ENCODE data around the gene VIPR1.

The VIPR1 gene

GRCh38 chr3:42507252-42507651 lies 4.8 kb downstream of the VIPR1 start:
- DNase-seq (ENCODE audit: low spot score in 2 of 2): no peak
- no peak for ATAC-seq (replicated peaks; ENCODE audit: extremely low read depth, poor library complexity, severe bottlenecking)
- Mint-ChIP-seq H3K4me1 (peaks cover 13% of the 10 kb centered on the region), H3K36me3 (ENCODE audit: insufficient read depth) (peaks cover 5% of the 10 kb centered on the region), H3K27ac (ENCODE audit: low read depth) (no peak overlapping the region), H3K9me3 (no peaks in the 10 kb centered on the region), H3K27me3 (peaks cover under 1% of the 10 kb centered on the region), H3K4me3 (no peak overlapping the region)

- DNase-seq (ENCODE audit: low spot score in 2 of 2) (no peak), ATAC-seq (replicated peaks; ENCODE audit: extremely low read depth, poor library complexity, severe bottlenecking) (no peak)
- Mint-ChIP-seq H3K36me3 (ENCODE audit: insufficient read depth) (peaks cover 5% of the 10 kb centered on the region), H3K4me1 (peaks cover 11% of the 10 kb centered on the region), H3K9me3 (no peaks in the 10 kb centered on the region), H3K27me3 (no peaks in the 10 kb centered on the region), H3K4me3 (no peak overlapping the region), H3K27ac (ENCODE audit: low read depth) (no peak overlapping the region)
Measured at GRCh38 chr3:42507761-42508335, 5.4 kb downstream of the VIPR1 start.

GRCh38 chr3:42508562-42508961 lies 6.1 kb downstream of the VIPR1 start:
- Mint-ChIP-seq H3K36me3 (ENCODE audit: insufficient read depth) (peaks cover 2% of the 10 kb centered on the region), H3K4me3 (no peak overlapping the region), H3K27me3 (no peaks in the 10 kb centered on the region), H3K27ac (ENCODE audit: low read depth) (peak overlapping the region; percentile 24), H3K4me1 (peaks cover 6% of the 10 kb centered on the region), H3K9me3 (no peaks in the 10 kb centered on the region)
- ATAC-seq (replicated peaks; ENCODE audit: extremely low read depth, poor library complexity, severe bottlenecking) (no peak), DNase-seq (ENCODE audit: low spot score in 2 of 2) (no peak)

- no peaks in the 10 kb centered on the region for H3K9me3 Mint-ChIP-seq
- ATAC-seq (replicated peaks; ENCODE audit: extremely low read depth, poor library complexity, severe bottlenecking) (no peak), DNase-seq (ENCODE audit: low spot score in 2 of 2) (no peak)
- peak overlapping the region; percentile 24 for H3K27ac Mint-ChIP-seq (ENCODE audit: low read depth)
- H3K4me1 Mint-ChIP-seq: peaks cover 6% of the 10 kb centered on the region
- no peak overlapping the region for H3K4me3 Mint-ChIP-seq
- H3K36me3 Mint-ChIP-seq (ENCODE audit: insufficient read depth): peaks cover 2% of the 10 kb centered on the region
- H3K27me3 Mint-ChIP-seq: no peaks in the 10 kb centered on the region
Measured at GRCh38 chr3:42509111-42509510, 6.7 kb downstream of the VIPR1 start.

- Mint-ChIP-seq H3K36me3 (ENCODE audit: insufficient read depth) (peaks cover 2% of the 10 kb centered on the region), H3K4me1 (peaks cover 6% of the 10 kb centered on the region), H3K27me3 (no peaks in the 10 kb centered on the region), H3K4me3 (no peak overlapping the region), H3K27ac (ENCODE audit: low read depth) (no peak overlapping the region), H3K9me3 (no peaks in the 10 kb centered on the region)
- DNase-seq (ENCODE audit: low spot score in 2 of 2): no peak
- ATAC-seq (replicated peaks; ENCODE audit: extremely low read depth, poor library complexity, severe bottlenecking): no peak
Measured at GRCh38 chr3:42510325-42510724, 7.9 kb downstream of the VIPR1 start.

GRCh38 chr3:42511201-42511600 lies 8.8 kb downstream of the VIPR1 start:
- no peak overlapping the region for H3K4me3 Mint-ChIP-seq
- no peaks in the 10 kb centered on the region for H3K27me3 Mint-ChIP-seq

GRCh38 chr3:42511736-42512135 lies 9.3 kb downstream of the VIPR1 start:
- H3K27ac Mint-ChIP-seq (ENCODE audit: low read depth): no peak overlapping the region
- H3K36me3 Mint-ChIP-seq (ENCODE audit: insufficient read depth): peaks cover 2% of the 10 kb centered on the region
- ATAC-seq (replicated peaks; ENCODE audit: extremely low read depth, poor library complexity, severe bottlenecking): no peak

More at GRCh38 chr3:42511201-42511600, 8.8 kb downstream of the VIPR1 start:
- Mint-ChIP-seq H3K27ac (ENCODE audit: low read depth) (no peak overlapping the region), H3K4me1 (peaks cover 6% of the 10 kb centered on the region), H3K36me3 (ENCODE audit: insufficient read depth) (peaks cover 2% of the 10 kb centered on the region), H3K9me3 (no peaks in the 10 kb centered on the region)
- no peak for DNase-seq (ENCODE audit: low spot score in 2 of 2)
- no peak for ATAC-seq (replicated peaks; ENCODE audit: extremely low read depth, poor library complexity, severe bottlenecking)

GRCh38 chr3:42513121-42513520 lies 10.7 kb downstream of the VIPR1 start:
- H3K4me1 Mint-ChIP-seq: peaks cover 6% of the 10 kb centered on the region
- DNase-seq (ENCODE audit: low spot score in 2 of 2) (no peak), ATAC-seq (replicated peaks; ENCODE audit: extremely low read depth, poor library complexity, severe bottlenecking) (no peak)
- H3K4me3 Mint-ChIP-seq: no peak overlapping the region
- no peak overlapping the region for H3K27ac Mint-ChIP-seq (ENCODE audit: low read depth)
- H3K36me3 Mint-ChIP-seq (ENCODE audit: insufficient read depth): no peaks in the 10 kb centered on the region
- no peaks in the 10 kb centered on the region for H3K9me3 Mint-ChIP-seq
- H3K27me3 Mint-ChIP-seq: no peaks in the 10 kb centered on the region

More at GRCh38 chr3:42511736-42512135, 9.3 kb downstream of the VIPR1 start:
- DNase-seq (ENCODE audit: low spot score in 2 of 2): no peak
- Mint-ChIP-seq H3K4me1 (peaks cover 6% of the 10 kb centered on the region), H3K4me3 (no peak overlapping the region), H3K9me3 (no peaks in the 10 kb centered on the region), H3K27me3 (no peaks in the 10 kb centered on the region)

- ATAC-seq (replicated peaks; ENCODE audit: extremely low read depth, poor library complexity, severe bottlenecking) (no peak), DNase-seq (ENCODE audit: low spot score in 2 of 2) (no peak)
- Mint-ChIP-seq H3K9me3 (no peaks in the 10 kb centered on the region), H3K27me3 (no peaks in the 10 kb centered on the region), H3K27ac (ENCODE audit: low read depth) (no peak overlapping the region), H3K4me1 (peaks cover 5% of the 10 kb centered on the region), H3K4me3 (no peak overlapping the region), H3K36me3 (ENCODE audit: insufficient read depth) (no peaks in the 10 kb centered on the region)
Measured at GRCh38 chr3:42513521-42513920, 11.1 kb downstream of the VIPR1 start.

- Mint-ChIP-seq H3K36me3 (ENCODE audit: insufficient read depth) (peaks cover 2% of the 10 kb centered on the region), H3K9me3 (no peaks in the 10 kb centered on the region), H3K4me1 (peaks cover 5% of the 10 kb centered on the region), H3K27ac (ENCODE audit: low read depth) (no peak overlapping the region), H3K27me3 (no peaks in the 10 kb centered on the region), H3K4me3 (no peak overlapping the region)
- no peak for DNase-seq (ENCODE audit: low spot score in 2 of 2)
- ATAC-seq (replicated peaks; ENCODE audit: extremely low read depth, poor library complexity, severe bottlenecking): no peak
Measured at GRCh38 chr3:42514876-42515275, 12.4 kb downstream of the VIPR1 start.

- ATAC-seq (replicated peaks; ENCODE audit: extremely low read depth, poor library complexity, severe bottlenecking): no peak
- Mint-ChIP-seq H3K4me1 (peaks cover 7% of the 10 kb centered on the region), H3K36me3 (ENCODE audit: insufficient read depth) (peaks cover 2% of the 10 kb centered on the region), H3K4me3 (no peak overlapping the region), H3K27ac (ENCODE audit: low read depth) (no peak overlapping the region), H3K27me3 (no peaks in the 10 kb centered on the region), H3K9me3 (no peaks in the 10 kb centered on the region)
- no peak for DNase-seq (ENCODE audit: low spot score in 2 of 2)
Measured at GRCh38 chr3:42515391-42515916, 13.0 kb downstream of the VIPR1 start.

- no peaks in the 10 kb centered on the region for H3K9me3 Mint-ChIP-seq
- H3K27ac Mint-ChIP-seq (ENCODE audit: low read depth): no peak overlapping the region
- DNase-seq (ENCODE audit: low spot score in 2 of 2) (no peak), ATAC-seq (replicated peaks; ENCODE audit: extremely low read depth, poor library complexity, severe bottlenecking) (no peak)
- no peak overlapping the region for H3K4me3 Mint-ChIP-seq
- H3K27me3 Mint-ChIP-seq: no peaks in the 10 kb centered on the region
- peaks cover 7% of the 10 kb centered on the region for H3K4me1 Mint-ChIP-seq
- H3K36me3 Mint-ChIP-seq (ENCODE audit: insufficient read depth): peaks cover 2% of the 10 kb centered on the region
Measured at GRCh38 chr3:42515976-42516375, 13.5 kb downstream of the VIPR1 start.

- Mint-ChIP-seq H3K9me3 (no peaks in the 10 kb centered on the region), H3K27ac (ENCODE audit: low read depth) (no peak overlapping the region), H3K36me3 (ENCODE audit: insufficient read depth) (peaks cover 2% of the 10 kb centered on the region), H3K4me3 (no peak overlapping the region), H3K27me3 (no peaks in the 10 kb centered on the region), H3K4me1 (peaks cover 7% of the 10 kb centered on the region)
- ATAC-seq (replicated peaks; ENCODE audit: extremely low read depth, poor library complexity, severe bottlenecking) (no peak), DNase-seq (ENCODE audit: low spot score in 2 of 2) (no peak)
Measured at GRCh38 chr3:42516443-42516842, 14.0 kb downstream of the VIPR1 start.
